Activated naive CD8-positive, alpha-beta T cell treated with anti-CD3 and anti-CD28 coated beads, Interleukin-2, amount 10 ng/mL, durations not matched to agents 7 days and 5 days (primary cell): ENCODE results near the gene PUDP. TPM values are rescaled to one million over a fixed set of nuclear protein-coding genes. Genes with fewer than 3 reads are reported as not detected.
"Not testable (repeated sequence)": the region's sequence is repeated elsewhere in the genome, so short reads cannot be mapped to it uniquely, and the experiment has no call there.

Experiments used
- ATAC-seq: fragments of 150-1000 bp; cut with Tn5 transposase; one replicate; pipeline ENCODE4 v1.10.0; 2021; ENCODE audit warnings: low read depth, moderate library complexity
- POLR2A ChIA-PET: fragments of 350-600 bp; sonication (Branson Sonifier 250); formaldehyde crosslinking; loops from one replicate; lab custom pipeline; 2021; ENCODE audit warnings: antibody characterized with exemption; lab: Charles Lee
- DNase-seq: peaks from one replicate; pipeline ENCODE4 v3.0.0; 2021
- H3K27ac Mint-ChIP-seq: one replicate; pipeline ENCODE4 v1.8.0; 2022; ENCODE audit warnings: mild to moderate bottlenecking, mixed read lengths
- H3K27me3 Mint-ChIP-seq: one replicate; pipeline ENCODE4 v1.8.0; 2022; ENCODE audit warnings: mild to moderate bottlenecking, moderate library complexity, mixed read lengths
- H3K36me3 Mint-ChIP-seq: one replicate; pipeline ENCODE4 v1.8.0; 2021; ENCODE audit warnings: mild to moderate bottlenecking, mixed read lengths
- H3K4me1 Mint-ChIP-seq: one replicate; pipeline ENCODE4 v1.8.0; 2021; ENCODE audit warnings: mixed read lengths
- H3K4me3 Mint-ChIP-seq: one replicate; pipeline ENCODE4 v1.8.0; 2022; ENCODE audit warnings: mild to moderate bottlenecking, moderate library complexity, mixed read lengths
- H3K9me3 Mint-ChIP-seq: one replicate; pipeline ENCODE4 v1.8.0; 2021; ENCODE audit warnings: mixed read lengths
- total RNA-seq, 2 experiments: library from RNA; stranded (reverse); gene quantifications; one replicate each; pipeline ENCODE4 v1.2.3, GENCODE V29; 2021

Gene PUDP
- total RNA-seq, 2 experiments from 2014 or later: 13.3 to 14.6 TPM

DNA sequence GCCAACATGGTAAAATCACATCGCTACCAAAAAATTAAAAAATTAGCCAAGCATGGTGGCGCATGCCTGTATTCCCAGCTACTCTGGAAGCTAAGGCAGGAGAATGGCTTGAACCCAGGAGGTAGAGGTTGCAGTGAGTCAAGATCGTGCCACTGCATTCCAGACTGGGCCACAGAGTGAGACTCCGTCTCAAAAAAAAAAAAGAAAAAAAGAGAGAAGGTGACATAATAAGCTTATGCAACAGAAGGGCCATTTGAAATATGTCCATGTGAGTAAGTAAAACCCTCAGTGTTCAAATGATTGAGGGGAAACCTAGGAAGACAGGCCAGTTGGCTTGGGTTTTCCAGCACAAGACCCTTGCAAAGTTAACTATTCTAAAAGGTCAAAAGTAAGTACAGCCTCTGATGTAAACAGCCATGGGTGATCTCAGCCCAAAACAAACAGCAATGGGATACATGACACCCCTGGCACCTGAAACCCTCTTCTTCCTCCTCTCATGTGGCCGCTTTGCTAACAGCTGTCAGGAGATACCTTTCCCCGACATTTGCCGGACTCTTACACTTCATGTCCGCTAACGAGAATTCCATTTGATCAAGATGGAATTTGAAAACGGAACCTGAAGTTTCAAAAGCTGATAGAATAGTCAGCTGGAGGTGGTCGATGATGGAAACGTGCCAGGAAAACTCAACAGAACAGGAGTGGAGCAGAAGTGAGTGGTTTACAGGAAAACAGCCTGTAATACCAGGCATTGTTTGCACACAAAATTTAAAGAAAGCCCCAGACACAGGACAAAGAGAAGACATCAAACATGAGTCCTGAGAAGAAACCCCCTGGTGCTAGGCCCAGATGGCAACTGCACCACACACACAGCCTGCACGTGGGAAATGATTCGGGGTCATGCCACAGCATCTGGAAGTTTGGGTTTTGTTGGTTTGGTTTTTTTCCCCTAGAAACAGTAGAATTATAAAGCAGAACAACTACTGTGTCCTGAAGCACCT lies 93.4 kb downstream of the PUDP start:
- H3K4me3 Mint-ChIP-seq: no peak overlapping the region
- no peak overlapping the region for H3K27ac Mint-ChIP-seq
- ATAC-seq (no peak), DNase-seq (no peak)
- H3K27me3 Mint-ChIP-seq: no peaks in the 10 kb centered on the region
- H3K4me1 Mint-ChIP-seq: peaks cover 5% of the 10 kb centered on the region
- no peaks in the 10 kb centered on the region for H3K9me3 Mint-ChIP-seq
- POLR2A ChIA-PET: no interaction called here
- H3K36me3 Mint-ChIP-seq: peaks cover 20% of the 10 kb centered on the region

DNA sequence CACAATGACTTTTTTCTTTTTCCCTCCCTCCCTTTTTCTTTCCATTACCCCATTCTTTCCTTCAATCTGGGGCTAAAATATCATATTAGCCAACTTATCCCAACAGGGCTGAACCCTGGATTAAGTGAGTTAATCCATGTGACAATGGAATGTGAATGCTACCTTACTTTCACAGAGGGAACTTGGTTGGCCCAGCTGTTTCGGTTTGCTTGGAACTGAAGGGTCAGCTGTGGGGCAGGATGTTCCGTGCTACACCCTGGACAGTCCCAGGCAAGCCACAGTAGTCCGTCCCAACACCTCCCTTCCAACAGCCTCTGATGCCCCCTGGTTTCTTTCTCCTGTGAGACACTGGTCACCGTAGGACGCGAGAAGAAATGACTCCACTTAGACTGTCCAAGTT lies 95.4 kb downstream of the PUDP start:
- POLR2A ChIA-PET: no interaction called here
- Mint-ChIP-seq H3K36me3 (peaks cover 20% of the 10 kb centered on the region), H3K27ac (no peak overlapping the region), H3K27me3 (no peaks in the 10 kb centered on the region), H3K4me1 (peaks cover 3% of the 10 kb centered on the region), H3K9me3 (no peaks in the 10 kb centered on the region), H3K4me3 (no peak overlapping the region)
- DNase-seq (no peak), ATAC-seq (no peak)

DNA sequence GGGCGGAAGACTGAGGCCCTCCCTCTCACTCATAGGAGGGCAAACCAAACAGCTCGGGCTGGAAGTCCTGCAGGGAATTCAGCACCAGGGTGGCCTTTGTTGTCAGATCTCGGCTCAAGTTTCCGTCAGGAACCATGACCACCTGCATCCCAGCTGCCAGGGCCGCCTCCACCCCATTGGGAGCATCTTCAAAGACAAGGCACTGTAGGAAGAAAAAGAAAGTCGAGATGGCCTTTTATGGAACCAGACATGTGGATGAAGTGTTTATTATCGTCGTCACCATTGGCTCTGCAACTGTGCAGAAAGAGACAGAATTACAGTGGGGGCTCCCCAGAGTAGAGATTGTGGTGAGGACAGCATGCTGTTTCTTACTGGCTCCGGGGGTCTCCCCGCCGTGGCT lies 97.7 kb downstream of the PUDP start:
- ATAC-seq (no peak), DNase-seq (no peak)
- Mint-ChIP-seq H3K9me3 (no peaks in the 10 kb centered on the region), H3K4me3 (no peak overlapping the region), H3K4me1 (no peaks in the 10 kb centered on the region), H3K36me3 (peaks cover 17% of the 10 kb centered on the region), H3K27ac (no peak overlapping the region), H3K27me3 (no peaks in the 10 kb centered on the region)
- POLR2A ChIA-PET: no interaction called here

DNA sequence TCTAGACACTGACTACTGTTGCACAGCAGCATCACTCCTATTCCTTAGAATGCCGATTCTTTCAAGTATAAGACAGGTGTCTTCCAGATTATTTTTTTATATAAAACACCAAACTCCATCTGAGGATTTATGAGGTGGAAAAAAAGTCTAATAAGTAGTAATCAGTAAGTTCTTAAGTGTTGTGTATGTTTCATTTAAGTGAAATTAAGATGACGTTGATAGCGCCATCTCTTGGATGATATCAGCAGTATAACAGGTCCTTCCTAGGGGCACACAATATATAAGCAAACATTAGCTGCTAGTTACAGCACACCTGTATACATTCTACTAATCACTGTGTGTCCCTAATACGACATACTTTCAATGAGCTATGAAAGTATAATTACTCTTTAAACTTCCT lies 100.0 kb downstream of the PUDP start:
- POLR2A ChIA-PET: no interaction called here
- ATAC-seq (no peak), DNase-seq (no peak)
- H3K36me3 Mint-ChIP-seq: peaks cover 18% of the 10 kb centered on the region
- no peaks in the 10 kb centered on the region for H3K4me1 Mint-ChIP-seq
- no peaks in the 10 kb centered on the region for H3K27me3 Mint-ChIP-seq
- peaks cover 1% of the 10 kb centered on the region for H3K9me3 Mint-ChIP-seq
- no peak overlapping the region for H3K4me3 Mint-ChIP-seq
- no peak overlapping the region for H3K27ac Mint-ChIP-seq

DNA sequence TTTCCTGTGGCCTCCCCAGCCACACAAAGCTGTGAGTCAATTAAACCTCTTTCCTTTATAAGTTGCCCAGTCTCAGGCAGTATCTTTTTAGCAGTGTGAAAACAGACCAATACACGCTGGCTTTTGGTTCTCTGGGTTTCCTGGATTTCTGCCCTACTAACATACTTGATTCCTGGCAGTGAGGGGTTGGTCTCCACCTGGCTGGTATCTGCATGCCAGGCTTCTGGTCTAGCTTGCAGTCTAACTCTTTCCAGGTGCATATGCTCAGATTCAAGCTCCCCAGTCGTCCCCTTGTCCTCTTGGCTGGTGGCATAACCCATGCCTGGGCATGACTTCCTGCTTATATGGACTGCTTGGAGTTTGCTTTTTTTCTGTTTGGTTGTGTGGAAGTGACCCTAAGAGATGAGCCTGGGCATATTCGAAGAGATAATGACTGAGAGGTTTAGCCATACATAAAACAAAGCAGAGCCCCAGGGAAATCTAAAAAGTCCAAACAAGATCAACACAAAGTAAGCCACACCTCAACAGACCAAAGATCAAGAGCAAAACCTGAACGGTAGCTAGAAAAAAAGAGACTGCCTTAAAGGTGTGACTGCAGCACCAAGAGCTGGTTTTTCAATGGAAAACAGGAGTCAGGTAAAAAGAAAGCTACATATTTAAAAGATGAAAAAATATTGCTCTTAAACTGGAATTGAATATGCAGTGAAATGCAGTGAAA lies 102.6 kb downstream of the PUDP start:
- no peak overlapping the region for H3K27ac Mint-ChIP-seq
- H3K27me3 Mint-ChIP-seq: no peaks in the 10 kb centered on the region
- ATAC-seq (no peak), DNase-seq (no peak)
- peaks cover 1% of the 10 kb centered on the region for H3K9me3 Mint-ChIP-seq
- no peak overlapping the region for H3K4me3 Mint-ChIP-seq
- peaks cover 16% of the 10 kb centered on the region for H3K36me3 Mint-ChIP-seq
- no peaks in the 10 kb centered on the region for H3K4me1 Mint-ChIP-seq
- POLR2A ChIA-PET: no interaction called here

DNA sequence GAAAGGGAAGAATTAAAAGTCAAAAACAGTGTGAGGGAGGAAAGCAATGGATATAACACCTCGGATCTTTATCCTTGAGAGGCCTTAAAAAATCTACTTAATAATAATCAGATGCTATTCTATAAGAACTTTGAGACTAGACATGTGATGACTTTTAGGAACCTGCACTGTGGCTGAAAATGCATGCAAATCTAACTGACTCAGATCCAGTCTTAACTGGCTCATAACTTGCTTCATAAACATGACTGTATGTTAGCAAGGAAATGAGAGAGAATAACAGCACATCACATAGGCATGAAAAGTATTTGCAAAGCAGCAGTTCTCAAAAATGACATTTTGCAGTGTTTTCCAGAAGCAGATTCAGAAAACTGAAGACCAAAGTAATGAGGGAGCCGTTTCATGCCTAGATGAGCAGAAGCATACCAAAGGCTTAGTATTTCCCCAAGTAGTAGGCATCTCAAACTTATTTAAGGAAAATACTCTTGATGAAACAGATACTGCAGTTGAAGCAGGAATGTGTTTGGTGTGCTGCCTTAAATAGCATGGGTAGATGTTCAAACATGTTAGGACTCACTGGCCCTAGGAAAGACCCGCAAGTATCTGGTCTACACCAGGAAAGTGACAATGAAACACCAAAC lies 104.0 kb downstream of the PUDP start:
- POLR2A ChIA-PET, H3K27me3 Mint-ChIP-seq, H3K9me3 Mint-ChIP-seq, DNase-seq, H3K4me3 Mint-ChIP-seq, ATAC-seq, H3K4me1 Mint-ChIP-seq, H3K27ac Mint-ChIP-seq: not testable (repeated sequence)
- H3K36me3 Mint-ChIP-seq: peaks cover 14% of the 10 kb centered on the region

DNA sequence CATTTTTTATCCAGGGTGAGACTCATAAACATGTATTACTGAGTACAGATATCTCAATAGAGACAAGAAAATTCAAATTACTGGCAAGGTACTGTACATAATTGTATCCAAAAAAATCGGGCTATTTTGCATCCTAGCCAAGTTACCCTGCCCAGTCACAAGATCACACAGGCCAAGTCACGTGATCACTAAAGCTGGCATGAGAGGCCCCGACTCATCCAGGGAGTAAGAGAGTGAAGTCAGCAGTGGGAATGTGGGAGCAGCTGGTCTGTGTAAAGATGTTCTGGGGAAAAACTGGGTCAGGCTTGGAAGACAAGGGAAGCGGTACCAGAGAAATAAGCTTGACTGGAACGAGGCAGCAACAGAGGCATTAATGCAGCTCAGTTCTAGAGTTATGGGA lies 119.7 kb downstream of the PUDP start:
- DNase-seq (no peak), ATAC-seq (no peak)
- no peak overlapping the region for H3K4me3 Mint-ChIP-seq
- no peaks in the 10 kb centered on the region for H3K27me3 Mint-ChIP-seq
- H3K36me3 Mint-ChIP-seq: peaks cover 2% of the 10 kb centered on the region
- no peak overlapping the region for H3K27ac Mint-ChIP-seq
- no peaks in the 10 kb centered on the region for H3K4me1 Mint-ChIP-seq
- no peaks in the 10 kb centered on the region for H3K9me3 Mint-ChIP-seq
- POLR2A ChIA-PET: no interaction called here

DNA sequence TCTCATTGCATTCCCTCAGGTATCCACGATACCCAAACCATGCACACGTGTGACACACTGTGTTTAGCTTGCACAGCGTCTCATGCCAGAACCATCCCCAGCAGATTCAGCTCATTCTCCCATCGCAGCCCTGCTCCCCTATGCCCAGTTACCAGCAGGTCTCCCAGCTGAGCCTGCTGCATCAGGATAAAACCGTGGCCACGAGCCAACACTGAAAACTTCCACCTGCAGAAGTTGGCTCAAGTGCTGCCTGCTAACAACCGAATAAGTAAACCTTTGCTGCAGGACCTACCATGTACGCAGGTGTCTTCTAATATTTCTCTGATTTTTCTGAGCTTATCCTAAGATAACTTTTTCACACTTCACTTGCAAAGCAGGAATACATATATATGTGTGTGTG lies 120.9 kb downstream of the PUDP start:
- DNase-seq (no peak), ATAC-seq (no peak)
- Mint-ChIP-seq H3K4me3 (no peak overlapping the region), H3K4me1 (no peaks in the 10 kb centered on the region), H3K27me3 (no peaks in the 10 kb centered on the region), H3K36me3 (peaks cover 2% of the 10 kb centered on the region), H3K27ac (no peak overlapping the region), H3K9me3 (no peaks in the 10 kb centered on the region)
- POLR2A ChIA-PET: no interaction called here

DNA sequence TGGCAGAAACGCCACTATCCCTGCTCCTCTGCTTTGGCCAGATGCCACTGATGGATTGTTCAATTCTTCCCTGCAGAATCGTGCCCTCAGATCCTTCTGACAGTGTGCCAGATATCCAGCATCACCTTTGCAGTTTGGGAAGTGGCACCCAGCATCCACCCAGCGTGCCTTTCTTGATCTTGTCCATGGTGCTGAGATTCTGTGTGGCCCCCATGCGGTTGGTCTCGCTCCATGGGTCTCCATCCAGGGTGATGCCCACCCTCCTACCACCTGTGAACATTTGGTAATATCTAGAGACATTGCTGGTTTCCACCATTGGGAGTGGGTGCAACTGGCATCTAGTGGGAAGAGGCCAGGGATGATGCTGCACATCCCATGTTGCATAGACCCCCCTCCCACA lies 121.6 kb downstream of the PUDP start:
- DNase-seq, H3K4me1 Mint-ChIP-seq, H3K27me3 Mint-ChIP-seq, H3K36me3 Mint-ChIP-seq, POLR2A ChIA-PET, ATAC-seq, H3K27ac Mint-ChIP-seq, H3K4me3 Mint-ChIP-seq, H3K9me3 Mint-ChIP-seq: not testable (repeated sequence)

DNA sequence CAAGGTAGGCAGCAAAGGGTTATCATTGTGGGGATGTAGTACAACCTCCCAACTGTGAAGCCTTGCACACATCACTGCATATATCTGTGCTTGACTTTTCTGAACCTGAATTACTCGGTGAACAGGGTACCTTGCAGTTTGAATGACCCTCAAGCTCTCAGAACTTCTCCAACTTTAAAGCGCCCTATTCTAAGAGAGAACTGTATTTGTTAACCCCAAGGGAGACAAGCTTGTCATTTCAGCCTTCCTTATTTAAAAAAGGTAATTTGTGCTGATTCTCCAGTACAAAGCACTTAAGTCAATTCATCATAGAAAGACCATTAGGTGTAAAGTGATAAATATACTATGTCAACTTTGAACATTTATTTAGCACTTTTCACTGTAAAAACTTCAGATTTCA lies 122.5 kb downstream of the PUDP start:
- no peak for DNase-seq
- H3K27ac Mint-ChIP-seq: no peak overlapping the region
- no peaks in the 10 kb centered on the region for H3K4me1 Mint-ChIP-seq
- no peak for ATAC-seq
- H3K4me3 Mint-ChIP-seq: no peak overlapping the region
- H3K36me3 Mint-ChIP-seq: peaks cover 2% of the 10 kb centered on the region
- H3K9me3 Mint-ChIP-seq: no peaks in the 10 kb centered on the region
- no peaks in the 10 kb centered on the region for H3K27me3 Mint-ChIP-seq
- POLR2A ChIA-PET: no interaction called here

DNA sequence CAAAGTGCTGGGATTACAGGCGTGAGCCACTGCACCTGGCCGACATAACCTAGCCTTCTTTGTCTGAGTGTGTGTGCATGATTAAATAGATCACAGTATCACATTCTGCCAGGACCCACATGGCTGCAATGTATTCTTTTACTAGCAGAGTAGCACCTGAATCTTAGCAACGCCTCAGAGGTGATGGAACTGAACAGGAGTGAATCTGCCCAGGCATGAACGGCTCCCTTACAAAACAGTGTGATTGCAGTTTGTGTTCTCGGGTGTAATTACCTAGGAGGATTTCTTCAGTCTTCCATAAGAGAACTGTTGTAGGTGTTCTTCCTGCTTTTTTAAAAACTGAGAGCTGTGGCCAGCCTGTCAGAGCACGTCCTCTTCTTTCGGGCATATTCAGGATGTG lies 123.1 kb downstream of the PUDP start:
- H3K27me3 Mint-ChIP-seq: no peaks in the 10 kb centered on the region
- no peak overlapping the region for H3K4me3 Mint-ChIP-seq
- H3K4me1 Mint-ChIP-seq: no peaks in the 10 kb centered on the region
- DNase-seq (no peak), ATAC-seq (no peak)
- POLR2A ChIA-PET: no interaction called here
- H3K36me3 Mint-ChIP-seq: peaks cover 2% of the 10 kb centered on the region
- no peak overlapping the region for H3K27ac Mint-ChIP-seq
- H3K9me3 Mint-ChIP-seq: no peaks in the 10 kb centered on the region

DNA sequence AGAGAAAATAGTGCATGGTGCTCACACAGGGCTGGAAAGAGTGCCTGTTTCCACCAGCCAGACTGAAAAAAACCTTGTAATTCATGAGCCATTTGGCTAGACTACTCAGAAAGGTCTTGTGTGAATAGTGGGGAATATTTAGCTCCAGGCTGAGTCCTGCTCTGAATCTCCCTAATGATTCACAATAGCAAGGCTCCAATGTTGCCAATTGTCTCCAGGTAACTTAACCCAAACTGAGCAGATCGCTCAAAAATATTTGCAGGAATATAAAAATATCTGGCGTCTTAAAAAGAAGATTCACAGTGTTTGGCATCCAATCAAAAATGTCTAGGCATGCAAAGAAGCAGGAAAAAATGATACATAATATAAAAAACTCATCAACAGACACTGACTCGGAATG lies 125.0 kb downstream of the PUDP start:
- H3K27me3 Mint-ChIP-seq, H3K9me3 Mint-ChIP-seq, DNase-seq, H3K27ac Mint-ChIP-seq, H3K4me3 Mint-ChIP-seq, H3K4me1 Mint-ChIP-seq, POLR2A ChIA-PET, H3K36me3 Mint-ChIP-seq, ATAC-seq: not testable (repeated sequence)

DNA sequence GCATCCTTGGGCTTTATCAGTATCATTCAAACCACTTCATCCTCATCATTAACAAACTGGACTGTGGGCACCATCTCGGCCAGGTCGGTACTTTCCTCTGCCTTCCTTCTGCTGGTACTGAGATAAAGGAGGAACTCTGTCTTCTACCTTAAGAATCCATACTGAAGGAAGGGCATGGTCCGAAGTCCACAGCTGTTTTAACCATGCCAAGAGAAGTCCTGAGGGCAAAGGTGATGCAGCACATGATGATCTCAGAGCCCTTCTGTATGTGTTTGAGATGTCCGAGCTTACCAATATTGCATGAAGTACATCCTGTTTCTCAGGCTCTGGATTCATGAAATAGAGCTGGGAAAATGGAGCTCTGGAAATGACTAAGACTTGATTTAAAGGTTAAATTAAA lies 126.0 kb downstream of the PUDP start:
- H3K9me3 Mint-ChIP-seq: no peaks in the 10 kb centered on the region
- POLR2A ChIA-PET: no interaction called here
- no peaks in the 10 kb centered on the region for H3K36me3 Mint-ChIP-seq
- H3K4me1 Mint-ChIP-seq: no peaks in the 10 kb centered on the region
- no peaks in the 10 kb centered on the region for H3K27me3 Mint-ChIP-seq
- no peak for ATAC-seq
- H3K27ac Mint-ChIP-seq: no peak overlapping the region
- DNase-seq: no peak
- H3K4me3 Mint-ChIP-seq: no peak overlapping the region
